HG02571 (cell line): ENCODE results near the gene RPTOR.

ENCODE experiments used
- ATAC-seq: cut with Tn5 transposase; IDR thresholded peaks from one replicate; pipeline ENCODE4 v1.9.1; 2021; ENCODE audit warnings: mild to moderate bottlenecking, moderate library complexity; ENCODE audit not compliant: unreplicated experiment

The RPTOR gene

DNA sequence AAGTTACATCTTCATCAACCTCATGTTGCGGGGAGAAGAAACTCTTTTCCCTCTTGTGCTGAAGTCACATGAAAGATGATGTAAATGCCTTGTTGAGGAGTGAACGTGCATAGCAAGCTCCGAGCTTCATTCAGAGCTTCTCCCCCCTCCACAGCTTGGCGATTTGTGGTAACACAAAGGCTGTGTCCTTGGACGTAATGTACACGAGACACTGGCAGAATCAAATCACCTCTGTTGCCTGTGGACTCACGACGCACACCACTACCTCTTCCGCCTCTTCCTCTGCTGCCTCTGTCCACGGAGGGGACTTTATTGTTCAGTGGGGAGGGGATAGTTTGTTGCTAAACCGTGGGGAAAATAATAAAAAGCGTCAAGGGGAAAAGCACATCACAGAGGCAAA is 392.1 kb downstream of the RPTOR start:
- no peak for ATAC-seq

DNA sequence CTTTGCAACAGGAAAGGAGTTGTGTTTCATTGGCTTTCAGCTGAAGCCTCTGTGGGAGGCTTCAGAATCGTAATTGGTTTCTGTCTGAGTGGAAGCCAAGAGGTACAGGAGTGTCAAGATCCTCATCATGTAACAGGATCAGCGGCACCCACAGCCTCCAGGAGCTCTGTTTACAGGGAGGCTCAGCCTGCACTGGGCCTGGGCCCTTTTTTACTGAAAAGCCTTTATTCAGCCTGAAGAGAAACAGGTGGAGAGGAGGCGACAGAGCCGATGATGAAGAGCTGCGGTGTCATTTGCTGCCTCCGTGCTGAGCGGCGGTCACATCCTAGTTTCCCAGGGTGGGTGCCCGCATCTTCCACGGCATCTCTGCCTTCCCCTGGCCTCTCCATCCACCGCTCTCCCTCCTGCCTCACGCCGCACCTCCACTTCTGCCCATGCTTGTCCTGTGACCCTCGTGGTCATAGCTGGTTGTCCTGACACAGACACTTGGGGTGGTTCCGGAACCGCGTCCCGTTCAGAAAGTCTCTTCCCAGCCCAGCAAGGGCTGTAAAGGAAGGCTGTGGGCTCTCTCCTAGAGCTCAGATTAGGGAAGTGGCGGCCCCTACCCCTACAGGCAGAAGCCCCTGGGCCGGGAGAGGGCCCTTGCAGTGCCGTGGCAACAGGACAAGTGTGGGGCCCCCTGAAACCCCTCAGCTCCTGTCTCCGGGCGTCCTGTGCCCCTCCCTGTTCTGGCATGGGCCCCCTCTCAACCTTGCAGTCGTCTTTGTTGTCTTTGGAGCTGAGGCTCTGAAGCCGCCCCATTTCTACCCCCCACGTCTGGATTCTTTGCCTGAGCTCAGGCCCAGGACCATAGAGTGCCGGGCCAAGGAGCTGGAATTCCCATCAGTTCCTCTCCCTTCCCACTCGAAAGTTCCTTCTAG is 393.1 kb downstream of the RPTOR start:
- no peak for ATAC-seq

DNA sequence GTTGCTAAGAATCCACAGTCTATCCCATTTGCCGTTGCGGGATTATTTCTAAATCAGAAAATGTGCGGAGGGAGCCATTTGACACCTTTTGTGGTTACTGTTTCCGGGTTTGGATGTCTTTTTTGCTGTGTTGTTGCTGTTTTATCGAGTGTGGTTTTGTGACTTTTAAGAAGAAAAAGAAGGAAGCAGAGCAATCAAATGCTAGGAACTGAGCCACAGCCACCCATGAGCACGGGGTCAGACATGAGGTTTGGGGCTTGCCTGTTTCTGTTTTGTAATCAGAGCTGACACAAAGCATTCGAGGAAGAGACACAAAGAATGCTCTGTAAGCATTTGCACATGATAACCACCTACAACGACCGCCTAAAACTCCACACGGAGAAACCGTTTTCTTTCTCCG is 393.9 kb downstream of the RPTOR start:
- no peak for ATAC-seq

DNA sequence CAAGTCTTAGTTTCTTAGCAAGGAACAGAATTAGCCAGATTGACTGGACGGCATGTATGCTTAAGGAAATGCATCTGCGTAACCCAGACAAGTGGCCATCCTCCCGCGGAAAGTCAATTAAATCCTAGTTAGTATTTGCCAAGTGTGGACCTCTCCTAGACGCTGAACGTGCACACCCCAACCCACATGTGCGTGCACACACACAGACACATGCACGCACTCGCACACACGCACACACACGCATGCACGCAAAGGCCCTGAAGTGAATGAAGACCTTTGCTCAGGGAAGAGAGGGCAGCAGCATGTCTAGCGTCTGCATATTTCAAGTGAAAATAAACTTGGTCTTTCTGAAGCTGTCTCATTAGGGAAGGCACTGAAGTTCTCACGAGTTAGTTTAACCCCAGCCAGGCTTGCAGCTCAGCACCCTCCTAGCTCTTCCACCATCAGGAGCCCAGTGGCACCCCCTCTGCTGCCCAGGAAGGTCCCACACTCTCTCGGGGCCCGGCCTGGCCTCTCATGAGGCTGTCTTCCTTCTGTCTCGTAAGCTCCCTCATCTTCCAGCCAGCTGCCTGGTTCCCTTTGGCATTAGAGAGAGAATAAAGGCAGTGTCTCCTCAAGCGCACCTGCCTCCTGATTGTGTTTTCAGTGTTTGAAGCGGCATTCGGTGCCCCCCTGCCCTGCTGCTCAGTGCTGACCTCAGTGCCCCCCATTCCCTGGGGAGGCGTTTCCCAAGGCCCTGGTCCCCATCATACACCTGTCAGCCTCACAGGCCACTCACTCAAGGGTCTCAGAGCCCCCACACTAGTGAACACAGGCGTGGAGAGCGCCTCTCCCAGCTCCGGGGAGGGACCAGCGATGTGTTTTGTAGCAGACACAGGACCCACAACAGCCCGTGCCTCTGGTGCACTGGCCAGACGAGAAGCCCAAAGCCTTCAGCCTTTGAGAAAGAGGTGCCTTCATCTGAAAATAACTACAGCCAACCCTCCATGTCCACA is 394.8 kb downstream of the RPTOR start:
- no peak for ATAC-seq

DNA sequence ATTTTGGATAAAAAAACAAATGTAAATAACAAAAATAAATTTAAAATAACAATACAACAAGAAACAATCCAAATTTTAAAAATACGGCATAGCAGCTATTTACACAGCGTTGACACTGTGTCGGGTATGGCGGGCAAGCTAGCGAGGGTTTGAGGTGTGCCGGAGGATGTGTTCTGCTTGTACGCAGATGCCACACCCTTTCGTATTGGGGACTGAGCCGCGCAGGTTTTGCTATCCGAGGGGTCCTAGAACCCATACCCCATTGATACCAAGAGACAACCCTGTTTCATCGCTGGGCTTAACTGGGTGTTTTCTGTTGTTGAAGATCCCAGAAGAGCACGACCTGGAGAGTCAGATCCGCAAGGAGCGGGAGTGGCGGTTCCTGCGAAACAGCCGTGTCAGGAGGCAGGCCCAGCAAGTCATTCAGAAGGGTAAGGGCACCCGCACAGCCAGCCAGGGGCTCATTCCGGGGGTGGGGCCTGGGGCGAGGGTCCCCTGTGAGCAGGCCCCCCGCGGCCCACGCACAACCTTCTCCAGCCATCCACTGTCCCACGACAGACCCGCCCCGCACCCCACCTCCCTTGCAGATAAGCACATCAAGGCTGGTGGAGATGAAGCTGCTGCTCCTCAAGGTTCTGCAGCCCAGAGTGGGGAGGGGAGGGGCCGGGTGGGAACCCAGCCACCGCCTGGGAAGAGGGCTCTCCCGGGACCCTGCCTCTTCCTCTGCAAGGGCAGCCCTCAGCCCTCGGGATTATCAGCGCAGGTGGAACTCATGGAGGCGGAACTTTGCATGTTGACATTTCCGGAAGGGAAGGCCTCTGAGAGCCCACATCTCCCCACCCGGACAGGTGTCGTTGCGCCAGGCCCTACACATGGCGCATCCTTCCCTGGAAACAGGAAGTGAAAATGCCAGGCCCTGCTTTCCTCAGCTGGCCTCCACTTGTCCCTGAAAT is 395.8 kb downstream of the RPTOR start:
- ATAC-seq = no peak

DNA sequence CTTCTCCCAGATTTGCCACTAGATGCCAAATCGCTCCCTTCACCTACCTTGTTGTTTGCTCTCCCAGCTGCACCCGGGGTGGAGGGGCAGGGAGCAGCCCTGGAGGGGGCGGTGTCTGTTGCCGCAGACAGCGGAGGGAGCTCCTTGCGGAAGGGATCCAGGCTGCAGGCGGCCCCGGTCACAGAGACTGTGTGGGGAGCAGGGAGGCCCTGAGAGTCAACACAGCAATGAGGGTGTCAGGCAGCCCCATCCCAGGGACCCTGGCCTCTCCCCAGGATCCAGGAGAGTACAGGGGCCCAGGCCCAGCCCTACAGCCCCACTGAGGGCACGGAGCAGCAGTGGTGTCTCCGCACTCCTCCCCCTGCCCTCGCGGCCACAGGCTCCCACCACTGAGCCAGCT is 396.5 kb downstream of the RPTOR start:
- ATAC-seq = no peak

DNA sequence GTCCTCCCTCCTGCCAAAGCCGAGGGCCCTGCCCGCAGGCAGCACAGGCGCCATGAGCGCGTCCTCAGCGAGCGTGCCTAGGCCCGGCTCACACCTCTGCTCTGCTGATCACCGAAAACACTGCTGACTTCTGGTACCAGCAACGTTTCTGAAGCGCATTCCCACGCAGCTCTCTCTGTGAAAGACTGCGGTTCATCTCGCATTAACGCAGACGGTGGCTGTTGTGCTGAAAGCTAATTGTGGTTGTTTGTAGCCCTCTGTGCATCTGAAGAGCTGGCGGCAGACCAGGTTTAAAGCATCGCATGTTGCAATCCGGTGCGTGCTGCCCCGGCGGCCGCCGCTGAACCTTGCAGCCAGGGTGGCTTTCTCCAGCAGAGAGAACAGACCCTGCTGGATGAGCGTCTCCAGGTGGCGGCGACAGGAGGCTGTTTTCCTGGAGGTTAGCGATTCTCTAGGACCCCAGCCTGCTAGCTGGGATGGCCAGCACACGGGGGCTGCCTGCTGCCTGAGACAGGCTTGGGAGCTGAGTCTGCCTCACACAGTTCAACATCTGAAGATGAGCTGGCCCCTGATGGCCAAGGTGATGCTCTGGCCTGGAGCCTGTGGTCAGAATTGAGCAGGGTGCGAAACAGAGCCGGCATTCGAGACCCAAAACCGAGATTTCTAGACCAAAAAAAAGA is 397.2 kb downstream of the RPTOR start:
- no peak for ATAC-seq

DNA sequence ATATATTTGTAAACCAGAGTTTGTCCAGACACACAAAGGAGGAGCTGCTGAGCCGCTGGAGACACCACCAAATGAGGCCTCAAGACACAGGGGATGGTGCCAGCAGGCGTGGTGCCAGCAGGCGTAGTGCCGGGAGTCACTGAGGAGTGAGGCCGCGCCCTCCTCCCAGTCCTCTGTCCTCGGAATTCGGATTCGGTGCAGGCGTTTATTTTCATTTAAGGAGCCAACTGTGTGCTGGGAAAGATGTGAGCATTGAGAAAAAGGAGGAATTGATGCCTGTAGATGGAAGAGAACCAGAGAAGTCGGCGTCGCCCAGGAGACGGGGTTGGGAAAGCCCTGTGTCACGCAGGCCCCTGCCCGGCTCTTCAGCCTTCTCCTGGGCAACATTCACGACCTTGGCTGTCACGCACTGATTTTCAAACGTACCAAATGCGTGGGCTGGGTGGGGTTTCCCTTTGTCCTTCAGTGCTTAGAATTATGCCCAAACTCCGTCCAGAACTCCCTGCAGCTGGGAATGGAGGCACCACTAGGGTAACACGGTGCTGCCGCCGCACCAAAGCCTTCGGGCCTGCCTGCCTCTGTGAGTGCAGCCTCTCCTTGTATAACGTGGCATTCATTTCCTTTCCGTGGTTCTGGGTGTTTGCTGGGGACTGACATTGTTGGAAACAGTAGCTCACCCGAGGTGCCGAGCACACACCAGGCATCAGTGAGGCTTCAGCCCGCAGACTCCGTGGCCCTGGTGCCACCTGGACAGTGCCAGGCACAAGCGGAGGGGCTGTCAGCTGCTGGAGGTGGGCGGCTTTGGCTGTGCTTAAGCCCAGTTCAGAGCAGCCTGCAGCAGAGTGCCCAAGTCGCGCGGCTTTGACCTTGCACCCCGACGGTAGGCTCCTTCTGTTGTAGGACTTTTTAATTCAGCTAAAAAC is 398.0 kb downstream of the RPTOR start:
- no peak for ATAC-seq

DNA sequence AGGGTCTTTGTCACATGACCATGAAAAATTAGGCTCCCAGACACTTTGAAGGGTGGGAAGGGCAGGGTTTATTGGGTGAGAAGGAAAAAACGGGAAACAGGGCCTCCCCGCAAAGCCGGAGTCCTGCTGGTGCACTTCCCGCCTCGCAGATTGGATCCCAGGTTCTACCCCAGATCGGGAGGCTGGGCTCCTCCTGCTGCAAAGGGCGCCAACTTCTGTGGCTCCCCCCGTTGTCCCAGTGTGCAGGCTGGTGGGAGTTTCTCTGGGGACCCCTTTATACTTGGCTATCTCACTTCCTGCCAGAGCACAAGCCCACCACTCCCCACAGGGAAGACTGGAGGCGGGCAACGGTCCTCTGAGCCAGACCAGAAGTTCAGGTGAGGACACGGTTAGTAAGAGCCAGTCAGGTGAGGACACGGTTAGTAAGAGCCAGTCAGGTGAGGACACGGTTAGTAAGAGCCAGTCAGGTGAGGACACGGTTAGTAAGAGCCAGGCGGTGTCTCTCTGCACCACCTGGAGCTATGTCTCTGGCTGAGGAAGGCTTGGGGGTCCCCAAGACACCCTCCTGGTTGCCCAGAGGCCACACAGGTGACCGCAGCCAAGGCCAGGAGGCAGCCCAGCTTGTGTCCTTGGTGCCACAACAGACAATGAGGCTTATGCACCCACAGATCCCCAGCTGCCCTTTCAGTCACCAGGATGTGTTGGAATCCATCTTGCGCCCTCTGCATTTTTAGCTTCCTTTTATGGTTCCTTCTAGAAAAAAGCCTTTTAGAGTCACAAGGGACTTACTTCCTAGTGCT is 398.9 kb downstream of the RPTOR start:
- ATAC-seq = no peak

DNA sequence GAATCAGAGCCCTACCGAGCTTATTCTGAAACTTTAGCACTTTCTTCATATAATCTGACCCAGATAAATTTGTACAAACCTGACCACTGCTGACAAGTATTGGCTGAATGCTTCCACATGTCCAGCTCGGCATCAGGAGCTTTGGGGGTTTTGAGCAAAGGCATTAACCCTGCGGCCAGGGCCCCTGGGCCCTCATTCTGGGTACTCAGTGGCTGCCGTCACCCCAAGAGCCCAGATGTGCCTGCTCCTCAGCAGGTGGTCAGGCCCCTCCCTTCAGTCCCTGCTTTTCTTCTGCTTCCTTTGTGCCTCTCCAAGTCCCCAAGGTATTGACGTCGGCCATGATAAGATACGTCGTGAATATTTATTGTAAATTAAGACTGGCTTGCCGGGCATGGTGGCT is 399.7 kb downstream of the RPTOR start:
- no peak for ATAC-seq

DNA sequence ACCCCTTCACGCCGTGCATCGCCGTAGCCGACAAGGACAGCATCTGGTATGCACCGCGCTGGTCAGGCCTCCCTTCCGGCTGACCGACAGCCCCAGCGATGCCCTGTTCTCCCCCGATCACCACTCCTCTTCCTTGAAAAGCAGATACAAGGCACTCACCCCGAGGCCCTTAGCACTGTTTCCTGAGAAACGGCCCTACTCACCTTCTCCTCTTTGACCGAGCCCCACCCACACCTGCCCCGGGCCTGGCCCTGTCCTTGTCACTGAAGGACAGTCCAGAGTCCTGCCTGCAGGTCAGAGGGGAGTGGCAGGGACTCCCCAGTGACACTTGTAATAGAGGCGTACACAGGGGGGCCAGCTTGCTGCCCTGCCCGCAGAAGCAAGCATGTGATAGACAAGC is 401.1 kb downstream of the RPTOR start:
- ATAC-seq = no peak

DNA sequence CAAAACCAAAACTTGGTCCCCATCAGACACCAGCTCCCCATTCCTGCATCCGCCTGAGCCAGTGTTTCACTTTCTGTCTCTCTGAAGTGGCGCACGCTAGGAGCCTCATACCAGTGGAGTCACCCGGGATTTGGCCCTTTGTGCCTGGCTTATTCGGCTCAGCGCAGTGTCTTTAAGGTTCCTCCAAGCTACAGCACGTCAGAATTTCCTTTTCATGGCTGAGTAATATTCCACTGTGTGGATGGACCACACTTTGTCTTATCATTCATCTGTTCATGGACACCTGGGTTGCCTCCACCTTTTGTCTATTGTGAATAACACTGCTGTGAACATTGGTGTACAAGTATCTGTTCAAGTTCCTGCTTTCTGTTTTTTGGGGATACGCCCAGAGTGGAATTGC is 401.8 kb downstream of the RPTOR start:
- ATAC-seq = no peak

DNA sequence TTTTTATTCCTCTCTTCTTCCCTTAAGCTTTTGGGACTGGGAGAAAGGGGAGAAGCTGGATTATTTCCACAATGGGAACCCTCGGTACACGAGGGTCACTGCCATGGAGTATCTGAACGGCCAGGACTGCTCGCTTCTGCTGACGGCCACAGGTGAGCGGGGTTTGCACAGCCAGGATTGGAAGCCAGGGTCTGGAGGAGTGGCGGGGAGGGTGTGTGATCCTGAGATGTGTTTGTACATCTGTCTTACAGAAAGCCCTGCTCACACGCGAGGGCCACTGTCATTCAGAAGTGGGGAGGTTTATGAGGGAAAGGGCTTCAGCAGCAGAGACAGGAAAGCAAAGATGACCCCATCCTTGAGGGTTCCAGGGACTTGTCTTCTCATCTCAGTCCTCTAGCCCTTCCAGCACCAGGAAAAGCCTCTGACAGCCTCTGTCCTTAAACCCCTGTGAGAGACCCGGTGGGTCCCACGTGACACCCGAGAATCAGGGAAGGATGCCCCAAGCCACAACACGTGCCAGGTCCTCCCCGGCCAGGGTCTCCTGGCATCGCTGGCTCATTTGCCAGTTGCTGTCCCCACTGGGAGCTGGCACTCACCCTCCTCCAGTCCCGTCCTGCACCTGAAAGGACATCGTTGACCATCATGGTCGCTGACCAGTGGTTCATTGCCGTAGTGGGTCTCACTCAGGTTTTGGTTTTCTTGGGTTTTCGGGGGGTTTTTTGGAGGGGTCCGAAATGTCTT is 402.7 kb downstream of the RPTOR start:
- no peak for ATAC-seq

DNA sequence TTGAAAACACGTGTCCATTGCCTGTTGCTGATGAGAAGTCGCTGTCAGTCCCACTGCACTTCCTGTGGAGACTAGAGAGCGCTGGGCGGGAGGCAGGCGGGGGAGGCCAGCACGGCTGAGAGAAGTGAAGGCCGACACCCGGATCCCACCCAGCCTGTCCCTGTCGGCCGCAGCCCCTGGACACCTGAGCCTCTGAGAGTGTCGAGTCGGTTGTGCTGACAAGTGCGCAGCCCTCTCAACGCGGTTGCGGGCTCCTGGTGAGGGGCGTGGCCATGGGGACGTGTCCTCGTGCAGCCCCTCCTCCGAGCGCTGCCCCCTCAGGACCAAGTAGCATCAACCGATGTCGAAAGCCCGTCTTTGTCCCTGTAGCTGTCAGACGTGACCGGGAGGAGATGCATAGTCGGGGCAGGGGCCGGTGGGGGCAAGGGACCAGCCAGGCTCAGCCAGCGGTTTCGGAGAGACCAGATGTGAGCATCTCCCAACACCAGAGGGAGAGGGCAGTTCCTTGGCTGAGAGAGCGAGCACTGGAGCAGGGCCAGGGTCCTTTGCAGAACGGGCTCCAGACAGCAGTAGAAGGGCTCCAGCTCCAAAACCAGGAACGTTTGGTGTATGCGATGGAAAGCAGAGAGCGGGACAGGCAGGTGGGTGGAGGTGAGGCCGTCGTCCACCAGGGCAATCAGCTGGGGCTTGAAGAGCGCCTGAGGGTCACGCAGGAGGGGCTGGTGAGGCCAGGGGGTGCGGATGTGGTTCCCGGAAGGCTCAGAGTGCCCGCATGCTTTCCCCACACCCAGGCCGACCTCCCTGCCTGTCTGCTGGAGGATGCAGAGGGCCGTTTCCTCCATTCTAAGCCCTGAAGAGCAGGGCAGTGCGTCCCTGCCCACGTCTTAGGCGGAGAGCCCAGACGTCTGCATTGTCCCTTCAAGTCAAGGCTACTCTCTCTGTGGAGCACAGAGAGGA is 403.7 kb downstream of the RPTOR start:
- no peak for ATAC-seq

DNA sequence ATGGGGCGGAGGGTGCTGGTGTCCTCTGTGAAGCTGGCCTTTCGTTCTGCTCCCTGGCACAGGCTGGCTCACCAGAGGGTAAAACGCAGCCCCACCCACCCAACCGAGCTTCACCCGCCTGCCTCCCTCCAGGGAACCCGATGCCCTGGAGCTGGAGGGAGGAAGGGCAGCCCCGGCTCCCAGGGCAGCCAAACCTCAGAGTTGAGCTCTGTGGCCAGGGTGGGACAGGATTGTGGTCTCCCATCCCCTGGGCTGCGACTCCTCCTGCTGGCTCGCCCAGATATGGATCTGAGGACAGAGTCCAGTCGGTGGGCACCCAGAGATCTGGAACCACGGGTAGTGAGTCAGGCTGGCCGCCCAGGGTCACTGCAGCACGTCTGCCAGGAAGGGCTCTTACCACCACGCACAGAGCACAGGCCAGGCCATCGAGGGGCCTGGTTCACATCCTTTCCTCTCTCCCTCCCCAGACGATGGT is 404.4 kb downstream of the RPTOR start:
- no peak for ATAC-seq
